ENCODE data around the gene ITGA2B. TPM values are rescaled to one million over a fixed set of nuclear protein-coding genes. Genes with fewer than 3 reads are reported as not detected.

The ITGA2B gene
- total RNA-seq, 1 donor from 2014 or later: 0.78 TPM

DNA sequence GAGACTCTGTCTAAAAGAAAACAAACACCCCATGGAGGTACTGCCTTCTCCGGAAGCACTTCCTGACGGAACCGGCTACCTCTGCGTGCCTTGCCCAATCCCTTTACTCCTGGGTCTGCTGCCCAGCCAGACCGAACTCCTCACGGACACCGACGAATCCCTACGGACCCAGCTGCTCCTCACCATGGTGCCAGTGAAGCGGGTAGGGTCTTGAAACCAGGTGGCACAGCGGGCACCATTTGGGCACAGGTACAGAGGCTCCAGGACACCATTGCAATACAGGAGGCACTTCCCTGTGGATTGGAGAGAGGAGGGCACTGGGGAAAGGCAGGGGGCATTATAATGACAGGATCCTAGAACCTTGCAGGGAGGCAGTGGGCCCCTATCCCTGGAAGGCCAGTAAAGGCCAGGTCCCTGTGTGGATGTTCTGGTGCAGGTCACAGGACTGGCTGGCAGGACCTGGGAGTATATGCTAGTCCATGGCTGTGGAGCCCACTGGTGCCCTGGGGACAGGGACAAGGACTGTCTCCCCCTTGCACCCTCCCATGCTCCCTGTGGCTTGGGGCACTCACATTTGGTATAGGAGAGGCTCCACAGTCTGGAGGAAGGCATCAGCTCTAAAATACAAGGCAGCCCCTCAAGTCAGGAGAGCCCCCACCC, 67.1 kb downstream of the ITGA2B start:
- intact Hi-C loops (cut with DNase I): no loop called here
- DNase-seq (ENCODE audit: missing footprints): peak; percentile 64
- no peak for ATAC-seq

Other genes with a start within 250 kb of the ITGA2B start
- gene HROB, start 247.7 kb downstream of the ITGA2B start, total RNA-seq: 2.0 TPM
- gene ASB16, start 218.9 kb downstream of the ITGA2B start, total RNA-seq: 14.5 TPM
- 20.8 TPM for gene TMUB2, start 202.7 kb downstream of the ITGA2B start, total RNA-seq
- gene ATXN7L3, start 189.8 kb downstream of the ITGA2B start, total RNA-seq: 40.8 TPM
- 57.5 TPM for gene UBTF, start 170.0 kb downstream of the ITGA2B start, total RNA-seq
- gene SLC4A1, start 121.5 kb downstream of the ITGA2B start, total RNA-seq: 0.08 TPM
- 0.49 TPM for gene RUNDC3A, start 81.0 kb downstream of the ITGA2B start, total RNA-seq
- gene SLC25A39, start 64.8 kb downstream of the ITGA2B start, total RNA-seq: 50.6 TPM
- gene GRN, start 44.3 kb downstream of the ITGA2B start, total RNA-seq: 150 TPM
- gene FAM171A2, start 25.8 kb downstream of the ITGA2B start, total RNA-seq: 0.70 TPM
- gene GPATCH8, start 113.8 kb upstream of the ITGA2B start, total RNA-seq: 15.3 TPM
- 3.4 TPM for gene FZD2, start 167.8 kb upstream of the ITGA2B start, total RNA-seq

All from Right ventricle myocardium inferior (tissue), 1 donor.